ENCODE measurements around the gene RASSF7.

RASSF7 gene

DNA sequence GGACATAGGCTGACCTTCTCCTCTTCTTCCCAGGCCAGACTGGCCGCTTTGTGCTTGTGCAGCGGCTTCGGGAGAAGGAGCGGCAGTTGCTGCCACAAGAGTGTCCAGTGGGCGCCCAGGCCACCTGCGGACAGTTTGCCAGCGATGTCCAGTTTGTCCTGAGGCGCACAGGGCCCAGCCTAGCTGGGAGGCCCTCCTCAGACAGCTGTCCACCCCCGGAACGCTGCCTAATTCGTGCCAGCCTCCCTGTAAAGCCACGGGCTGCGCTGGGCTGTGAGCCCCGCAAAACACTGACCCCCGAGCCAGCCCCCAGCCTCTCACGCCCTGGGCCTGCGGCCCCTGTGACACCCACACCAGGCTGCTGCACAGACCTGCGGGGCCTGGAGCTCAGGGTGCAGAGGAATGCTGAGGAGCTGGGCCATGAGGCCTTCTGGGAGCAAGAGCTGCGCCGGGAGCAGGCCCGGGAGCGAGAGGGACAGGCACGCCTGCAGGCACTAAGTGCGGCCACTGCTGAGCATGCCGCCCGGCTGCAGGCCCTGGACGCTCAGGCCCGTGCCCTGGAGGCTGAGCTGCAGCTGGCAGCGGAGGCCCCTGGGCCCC, 1.4 kb downstream of the RASSF7 start:
- ATAC-seq = no peak
- TF ChIP-seq ZNF565 (CRISPR knock-in tag; conservative IDR thresholded peaks at IDR 0.05; ENCODE audit: low read depth) (no peak), ZFP3 (CRISPR knock-in tag; IDR thresholded peaks at IDR 0.05) (no peak), TOX (CRISPR knock-in tag; IDR thresholded peaks at IDR 0.05; ENCODE audit: borderline replicate concordance) (no peak), ZNF8 (CRISPR knock-in tag; IDR thresholded peaks at IDR 0.05) (no peak), ZC3H10 (CRISPR knock-in tag; IDR thresholded peaks at IDR 0.05) (no peak), ZNF70 (CRISPR knock-in tag; IDR thresholded peaks at IDR 0.05) (no peak), CSDC2 (CRISPR knock-in tag; IDR thresholded peaks at IDR 0.05) (no peak), BACH2 (CRISPR knock-in tag; IDR thresholded peaks at IDR 0.05; ENCODE audit: borderline replicate concordance) (no peak), ARNTL (CRISPR knock-in tag; IDR thresholded peaks at IDR 0.05; ENCODE audit: borderline replicate concordance, low read depth) (no peak), RARB (CRISPR knock-in tag; IDR thresholded peaks at IDR 0.05) (no peak), GLIS3 (CRISPR knock-in tag; IDR thresholded peaks at IDR 0.05) (no peak), SNAI2 (CRISPR knock-in tag; IDR thresholded peaks at IDR 0.05) (no peak), TCF4 (CRISPR knock-in tag; IDR thresholded peaks at IDR 0.05; ENCODE audit: borderline replicate concordance) (no peak), PPARA (CRISPR knock-in tag; IDR thresholded peaks at IDR 0.05; ENCODE audit: borderline replicate concordance) (no peak), ESRRG (CRISPR knock-in tag; IDR thresholded peaks at IDR 0.05) (no peak)
- TF ChIP-seq, protein P1, sequence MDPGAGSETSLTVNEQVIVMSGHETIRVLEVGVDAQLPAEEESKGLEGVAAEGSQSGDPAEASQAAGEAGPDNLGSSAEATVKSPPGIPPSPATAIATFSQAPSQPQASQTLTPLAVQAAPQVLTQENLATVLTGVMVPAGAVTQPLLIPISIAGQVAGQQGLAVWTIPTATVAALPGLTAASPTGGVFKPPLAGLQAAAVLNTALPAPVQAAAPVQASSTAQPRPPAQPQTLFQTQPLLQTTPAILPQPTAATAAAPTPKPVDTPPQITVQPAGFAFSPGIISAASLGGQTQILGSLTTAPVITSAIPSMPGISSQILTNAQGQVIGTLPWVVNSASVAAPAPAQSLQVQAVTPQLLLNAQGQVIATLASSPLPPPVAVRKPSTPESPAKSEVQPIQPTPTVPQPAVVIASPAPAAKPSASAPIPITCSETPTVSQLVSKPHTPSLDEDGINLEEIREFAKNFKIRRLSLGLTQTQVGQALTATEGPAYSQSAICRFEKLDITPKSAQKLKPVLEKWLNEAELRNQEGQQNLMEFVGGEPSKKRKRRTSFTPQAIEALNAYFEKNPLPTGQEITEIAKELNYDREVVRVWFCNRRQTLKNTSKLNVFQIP (CRISPR knock-in tag; IDR thresholded peaks at IDR 0.05; ENCODE audit: borderline replicate concordance, low read depth) = no peak
- TF ChIP-seq, protein P2, sequence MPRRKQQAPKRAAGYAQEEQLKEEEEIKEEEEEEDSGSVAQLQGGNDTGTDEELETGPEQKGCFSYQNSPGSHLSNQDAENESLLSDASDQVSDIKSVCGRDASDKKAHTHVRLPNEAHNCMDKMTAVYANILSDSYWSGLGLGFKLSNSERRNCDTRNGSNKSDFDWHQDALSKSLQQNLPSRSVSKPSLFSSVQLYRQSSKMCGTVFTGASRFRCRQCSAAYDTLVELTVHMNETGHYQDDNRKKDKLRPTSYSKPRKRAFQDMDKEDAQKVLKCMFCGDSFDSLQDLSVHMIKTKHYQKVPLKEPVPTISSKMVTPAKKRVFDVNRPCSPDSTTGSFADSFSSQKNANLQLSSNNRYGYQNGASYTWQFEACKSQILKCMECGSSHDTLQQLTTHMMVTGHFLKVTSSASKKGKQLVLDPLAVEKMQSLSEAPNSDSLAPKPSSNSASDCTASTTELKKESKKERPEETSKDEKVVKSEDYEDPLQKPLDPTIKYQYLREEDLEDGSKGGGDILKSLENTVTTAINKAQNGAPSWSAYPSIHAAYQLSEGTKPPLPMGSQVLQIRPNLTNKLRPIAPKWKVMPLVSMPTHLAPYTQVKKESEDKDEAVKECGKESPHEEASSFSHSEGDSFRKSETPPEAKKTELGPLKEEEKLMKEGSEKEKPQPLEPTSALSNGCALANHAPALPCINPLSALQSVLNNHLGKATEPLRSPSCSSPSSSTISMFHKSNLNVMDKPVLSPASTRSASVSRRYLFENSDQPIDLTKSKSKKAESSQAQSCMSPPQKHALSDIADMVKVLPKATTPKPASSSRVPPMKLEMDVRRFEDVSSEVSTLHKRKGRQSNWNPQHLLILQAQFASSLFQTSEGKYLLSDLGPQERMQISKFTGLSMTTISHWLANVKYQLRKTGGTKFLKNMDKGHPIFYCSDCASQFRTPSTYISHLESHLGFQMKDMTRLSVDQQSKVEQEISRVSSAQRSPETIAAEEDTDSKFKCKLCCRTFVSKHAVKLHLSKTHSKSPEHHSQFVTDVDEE (CRISPR knock-in tag; IDR thresholded peaks at IDR 0.05) = no peak
- TF ChIP-seq, protein P3, sequence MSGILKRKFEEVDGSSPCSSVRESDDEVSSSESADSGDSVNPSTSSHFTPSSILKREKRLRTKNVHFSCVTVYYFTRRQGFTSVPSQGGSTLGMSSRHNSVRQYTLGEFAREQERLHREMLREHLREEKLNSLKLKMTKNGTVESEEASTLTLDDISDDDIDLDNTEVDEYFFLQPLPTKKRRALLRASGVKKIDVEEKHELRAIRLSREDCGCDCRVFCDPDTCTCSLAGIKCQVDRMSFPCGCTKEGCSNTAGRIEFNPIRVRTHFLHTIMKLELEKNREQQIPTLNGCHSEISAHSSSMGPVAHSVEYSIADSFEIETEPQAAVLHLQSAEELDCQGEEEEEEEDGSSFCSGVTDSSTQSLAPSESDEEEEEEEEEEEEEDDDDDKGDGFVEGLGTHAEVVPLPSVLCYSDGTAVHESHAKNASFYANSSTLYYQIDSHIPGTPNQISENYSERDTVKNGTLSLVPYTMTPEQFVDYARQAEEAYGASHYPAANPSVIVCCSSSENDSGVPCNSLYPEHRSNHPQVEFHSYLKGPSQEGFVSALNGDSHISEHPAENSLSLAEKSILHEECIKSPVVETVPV (CRISPR knock-in tag; IDR thresholded peaks at IDR 0.05) = no peak
- TF ChIP-seq, protein P4, sequence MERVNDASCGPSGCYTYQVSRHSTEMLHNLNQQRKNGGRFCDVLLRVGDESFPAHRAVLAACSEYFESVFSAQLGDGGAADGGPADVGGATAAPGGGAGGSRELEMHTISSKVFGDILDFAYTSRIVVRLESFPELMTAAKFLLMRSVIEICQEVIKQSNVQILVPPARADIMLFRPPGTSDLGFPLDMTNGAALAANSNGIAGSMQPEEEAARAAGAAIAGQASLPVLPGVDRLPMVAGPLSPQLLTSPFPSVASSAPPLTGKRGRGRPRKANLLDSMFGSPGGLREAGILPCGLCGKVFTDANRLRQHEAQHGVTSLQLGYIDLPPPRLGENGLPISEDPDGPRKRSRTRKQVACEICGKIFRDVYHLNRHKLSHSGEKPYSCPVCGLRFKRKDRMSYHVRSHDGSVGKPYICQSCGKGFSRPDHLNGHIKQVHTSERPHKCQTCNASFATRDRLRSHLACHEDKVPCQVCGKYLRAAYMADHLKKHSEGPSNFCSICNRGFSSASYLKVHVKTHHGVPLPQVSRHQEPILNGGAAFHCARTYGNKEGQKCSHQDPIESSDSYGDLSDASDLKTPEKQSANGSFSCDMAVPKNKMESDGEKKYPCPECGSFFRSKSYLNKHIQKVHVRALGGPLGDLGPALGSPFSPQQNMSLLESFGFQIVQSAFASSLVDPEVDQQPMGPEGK (CRISPR knock-in tag; IDR thresholded peaks at IDR 0.05; ENCODE audit: borderline replicate concordance) = no peak

DNA sequence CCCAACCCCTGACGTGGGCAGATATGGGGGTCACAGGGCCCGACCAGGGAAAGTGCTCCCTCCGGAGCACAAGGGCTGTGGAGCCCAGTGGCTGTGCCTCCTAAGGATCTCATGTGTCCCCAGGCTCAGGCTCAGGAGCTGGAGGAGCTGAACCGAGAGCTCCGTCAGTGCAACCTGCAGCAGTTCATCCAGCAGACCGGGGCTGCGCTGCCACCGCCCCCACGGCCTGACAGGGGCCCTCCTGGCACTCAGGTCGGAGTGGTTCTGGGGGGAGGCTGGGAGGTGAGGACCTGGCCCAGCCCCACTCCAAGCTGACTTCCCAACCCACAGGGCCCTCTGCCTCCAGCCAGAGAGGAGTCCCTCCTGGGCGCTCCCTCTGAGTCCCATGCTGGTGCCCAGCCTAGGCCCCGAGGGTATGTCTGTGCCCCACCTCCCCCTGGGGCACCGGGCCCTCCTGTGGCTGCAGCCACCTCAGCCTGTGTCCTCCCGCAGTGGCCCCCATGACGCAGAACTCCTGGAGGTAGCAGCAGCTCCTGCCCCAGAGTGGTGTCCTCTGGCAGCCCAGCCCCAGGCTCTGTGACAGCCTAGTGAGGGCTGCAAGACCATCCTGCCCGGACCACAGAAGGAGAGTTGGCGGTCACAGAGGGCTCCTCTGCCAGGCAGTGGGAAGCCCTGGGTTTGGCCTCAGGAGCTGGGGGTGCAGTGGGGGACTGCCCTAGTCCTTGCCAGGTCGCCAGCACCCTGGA, 2.5 kb downstream of the RASSF7 start:
- TF ChIP-seq GLIS3 (CRISPR knock-in tag; IDR thresholded peaks at IDR 0.05) = no peak
- no peak for TF ChIP-seq PPARA (CRISPR knock-in tag; IDR thresholded peaks at IDR 0.05; ENCODE audit: borderline replicate concordance)
- TF ChIP-seq ZC3H10 (CRISPR knock-in tag; IDR thresholded peaks at IDR 0.05) = no peak
- TF ChIP-seq ISL1 (CRISPR knock-in tag; IDR thresholded peaks at IDR 0.05) = no peak
- TF ChIP-seq, protein P4 (CRISPR knock-in tag; IDR thresholded peaks at IDR 0.05; ENCODE audit: borderline replicate concordance) = no peak
- TF ChIP-seq TCF4 (CRISPR knock-in tag; IDR thresholded peaks at IDR 0.05; ENCODE audit: borderline replicate concordance) = no peak
- ATAC-seq = no peak

Measured in SK-N-SH treated with all-trans-retinoic acid at 6 μM for 48 hours (cell line).